B cell (primary cell): ENCODE results near the gene CCDC78. TPM values are rescaled to one million over a fixed set of nuclear protein-coding genes. Genes with fewer than 3 reads are reported as not detected.
"Not testable (repeated sequence)": the region's sequence is repeated elsewhere in the genome, so short reads cannot be mapped to it uniquely, and the experiment has no call there.

Experiments
- ATAC-seq: fragments of 200-7000 bp; cut with Tn5 transposase; one replicate; pipeline ENCODE4 v1.10.0; 2021; ENCODE audit warnings: low read depth, mild to moderate bottlenecking, moderate number of reproducible peaks, moderate library complexity
- CTCF ChIA-PET: fragments of 350-600 bp; sonication (Branson Sonifier 250); formaldehyde crosslinking; loops from one replicate; lab custom pipeline; 2021; ENCODE audit warnings: antibody characterized with exemption, inconsistent platforms; lab: Charles Lee
- POLR2A ChIA-PET: fragments of 350-600 bp; sonication (Branson Sonifier 250); formaldehyde crosslinking; loops from one replicate; lab custom pipeline; 2021; ENCODE audit warnings: antibody characterized with exemption; lab: Charles Lee
- DNase-seq: peaks from one replicate; pipeline ENCODE4 v3.0.0; 2013
- H2AFZ ChIP-seq: 2 replicates; pipeline ENCODE4 v1.6.1; 2012; ENCODE audit warnings: mild to moderate bottlenecking, low read depth, low read length; ENCODE audit not compliant: insufficient read depth, poor library complexity, severe bottlenecking
- H3K27ac ChIP-seq, 2 donors: 1 replicate in 1 of 2; 2 replicates in 1 of 2; pipeline ENCODE4 v1.5.1; 2012 to 2013; ENCODE audit warnings: low read length in 2 of 2, mild to moderate bottlenecking in 2 of 2, moderate library complexity in 1 of 2
- H3K27me3 ChIP-seq, 4 experiments: fragments of 200-600 bp in 1 of 4; sonication (generic) in 1 of 4; replicated peaks in 1 of 4; 1 replicate in 2 of 4; 2 replicates in 2 of 4; pipeline versions ENCODE4 v1.6.1 to v1.7.0; 2013 to 2016; ENCODE audit warnings: low read length in 3 of 4, mild to moderate bottlenecking in 2 of 4, mixed read lengths in 1 of 4, moderate library complexity in 1 of 4; ENCODE audit not compliant: insufficient read depth in 4 of 4, control insufficient read depth in 3 of 4; ENCODE audit errors: control extremely low read depth in 1 of 4
- H3K36me3 ChIP-seq, 2 experiments: replicated peaks in 1 of 2; 1 replicate in 1 of 2; 2 replicates in 1 of 2; pipeline versions ENCODE4 v1.6.1 to v1.7.1; 2013; ENCODE audit warnings: low read length in 1 of 2; ENCODE audit not compliant: insufficient read depth in 2 of 2, control insufficient read depth in 1 of 2; ENCODE audit errors: control extremely low read depth in 1 of 2, extremely low read depth in 1 of 2
- H3K4me1 ChIP-seq, 2 donors: fragments of 200-600 bp in 1 of 2; sonication (generic) in 1 of 2; 1 replicate in 1 of 2; 2 replicates in 1 of 2; pipeline versions ENCODE4 v1.5.1 to v1.6.1; 2013 to 2017; ENCODE audit warnings: low read length in 2 of 2; ENCODE audit not compliant: control insufficient read depth in 2 of 2, insufficient read depth in 2 of 2
- H3K4me2 ChIP-seq: replicated peaks from 2 replicates; pipeline ENCODE3; 2012; ENCODE audit warnings: mild to moderate bottlenecking, low read depth, low read length; ENCODE audit not compliant: poor library complexity, severe bottlenecking
- H3K4me3 ChIP-seq, 5 experiments: fragments of 200-600 bp in 1 of 5; sonication (generic) in 1 of 5; 1 replicate in 3 of 5; 2 replicates in 2 of 5; pipeline versions ENCODE4 v1.5.1 to v1.7.0; 2011 to 2016; ENCODE audit warnings: low read length in 4 of 5, mild to moderate bottlenecking in 4 of 5, low read depth in 2 of 5, control low read depth in 1 of 5, moderate library complexity in 1 of 5; ENCODE audit not compliant: insufficient read depth in 1 of 5; ENCODE audit errors: control extremely low read depth in 1 of 5, extremely low read depth in 1 of 5
- H3K79me2 ChIP-seq: fragments of 200-600 bp; sonication (generic); one replicate; pipeline ENCODE4 v1.6.0; 2016; ENCODE audit warnings: low read length; ENCODE audit not compliant: control insufficient read depth, insufficient read depth
- H3K9ac ChIP-seq: fragments of 200-600 bp; sonication (generic); 2 replicates; pipeline ENCODE4 v1.6.1; 2017; ENCODE audit warnings: mild to moderate bottlenecking, low read length, moderate library complexity
- H3K9me3 ChIP-seq, 3 donors: one replicate each; pipeline versions ENCODE4 v1.6.1 to v1.7.1; 2013; ENCODE audit warnings: low read length in 2 of 3; ENCODE audit not compliant: control insufficient read depth in 2 of 3, insufficient read depth in 1 of 3; ENCODE audit errors: control extremely low read depth in 1 of 3
- H4K20me1 ChIP-seq: 2 replicates; pipeline ENCODE4 v1.6.0; 2012; ENCODE audit warnings: mild to moderate bottlenecking, low read length; ENCODE audit not compliant: insufficient read depth, control insufficient read depth, poor library complexity, severe bottlenecking
- H3K27ac Mint-ChIP-seq: one replicate; pipeline ENCODE4 v1.8.0; 2021; ENCODE audit warnings: mixed read lengths
- H3K27me3 Mint-ChIP-seq: one replicate; pipeline ENCODE4 v1.8.0; 2021; ENCODE audit warnings: mixed read lengths
- H3K4me1 Mint-ChIP-seq: one replicate; pipeline ENCODE4 v1.8.0; 2021; ENCODE audit warnings: mixed read lengths
- H3K4me3 Mint-ChIP-seq: one replicate; pipeline ENCODE4 v1.8.0; 2021; ENCODE audit warnings: mixed read lengths
- H3K9me3 Mint-ChIP-seq: one replicate; pipeline ENCODE4 v1.8.0; 2022; ENCODE audit warnings: mixed read lengths; ENCODE audit not compliant: insufficient read depth
- CTCF ChIP-seq: fragments of 200-600 bp; IDR thresholded peaks from one replicate; pipeline ENCODE4 v1.8.0; 2022; ENCODE audit warnings: antibody characterized with exemption, mild to moderate bottlenecking
- EZH2 ChIP-seq: IDR thresholded peaks from 2 replicates; pipeline ENCODE4 v1.6.1; 2012; ENCODE audit warnings: borderline replicate concordance, low read depth, mild to moderate bottlenecking, moderate library complexity, low read length; ENCODE audit not compliant: insufficient read depth, poor library complexity, severe bottlenecking
- WGBS: methylation state at CpG from one replicate; pipeline ENCODE4 v1.1.5; 2013; ENCODE audit warnings: missing lambda C conversion rate; ENCODE audit not compliant: insufficient coverage; 5-methylcytosine and 5-hydroxymethylcytosine counted together
- intact Hi-C: fragments of 100-400 bp; cut with micrococcal nuclease; formaldehyde crosslinking; loops from one replicate; pipeline ENCODE4 v1.10.0; 2022
- polyA plus RNA-seq: library from polyadenylated mRNA; depleted of rRNA; stranded (reverse); fragments of >200 nt; gene quantifications from 2 replicates; pipeline ENCODE4 v1.2.3, GENCODE V29; 2012
- total RNA-seq, 2 donors: library from RNA; stranded (reverse); fragments of 120-200 nt in 1 of 2; gene quantifications; 1 replicate in 1 of 2; 2 replicates in 1 of 2; pipeline versions ENCODE4 v1.2.3 to v1.2.4, GENCODE V29; 2013 to 2022

CCDC78 gene
- total and polyA plus RNA-seq, 2 donors (not counting 1 experiment from before 2014, with no cell fraction given): 11.8 to 34.2 TPM

GRCh38 chr16:693364-693763 lies 32.9 kb downstream of the CCDC78 start:
- H3K36me3 ChIP-seq: no peaks in the 10 kb centered on the region
- no peak overlapping the region for H3K9ac ChIP-seq
- ATAC-seq (no peak), DNase-seq (no peak)
- TF ChIP-seq EZH2 (no peak), CTCF (no peak)
- no peak overlapping the region for H3K4me3 ChIP-seq
- CTCF ChIA-PET: no interaction called here
- H3K9me3 ChIP-seq: peaks cover 0 to 28% (median 0%) of the 10 kb centered on the region in 3 donors
- intact Hi-C loops: no loop called here
- peaks cover 29% of the 10 kb centered on the region for H3K4me1 Mint-ChIP-seq
- H3K79me2 ChIP-seq: peaks cover 14% of the 10 kb centered on the region
- no peaks in the 10 kb centered on the region for H3K9me3 Mint-ChIP-seq
- peaks cover 17% of the 10 kb centered on the region for H3K27me3 Mint-ChIP-seq
- peaks cover 0 to 42% (median 15%) of the 10 kb centered on the region in 4 experiments for H3K27me3 ChIP-seq
- peaks cover 4% of the 10 kb centered on the region for H4K20me1 ChIP-seq
- H3K27ac ChIP-seq: no peak overlapping the region
- peak overlapping the region; percentile 39 for H3K4me3 Mint-ChIP-seq
- peak overlapping the region; percentile 96 for H3K4me2 ChIP-seq
- peaks cover 37 to 42% of the 10 kb centered on the region in 2 donors for H3K4me1 ChIP-seq
- POLR2A ChIA-PET: no interaction called here
- 51% methylated on average over 20 of the region's 22 CpGs for WGBS
- H3K27ac Mint-ChIP-seq: no peak overlapping the region
- no peak overlapping the region for H2AFZ ChIP-seq

- no peak overlapping the region for H3K9ac ChIP-seq
- H3K27ac Mint-ChIP-seq: no peak overlapping the region
- ATAC-seq (no peak), DNase-seq (no peak)
- H3K4me2 ChIP-seq: no peak overlapping the region
- intact Hi-C loops: no loop called here
- H3K79me2 ChIP-seq: peaks cover 14% of the 10 kb centered on the region
- H3K27me3 ChIP-seq: peaks cover 0 to 42% (median 14%) of the 10 kb centered on the region in 4 experiments
- peaks cover 0 to 28% (median 0%) of the 10 kb centered on the region in 3 donors for H3K9me3 ChIP-seq
- H3K27ac ChIP-seq: no peak overlapping the region
- H4K20me1 ChIP-seq: peaks cover 4% of the 10 kb centered on the region
- no peak for TF ChIP-seq CTCF
- no peak for TF ChIP-seq EZH2
- H3K4me1 ChIP-seq: peaks cover 37 to 42% of the 10 kb centered on the region in 2 donors
- H2AFZ ChIP-seq: no peak overlapping the region
- H3K36me3 ChIP-seq: no peaks in the 10 kb centered on the region
- H3K4me3 ChIP-seq: no peak overlapping the region
- peak overlapping the region; percentile 55 for H3K4me3 Mint-ChIP-seq
- ChIA-PET CTCF (no interaction called here), POLR2A (no interaction called here)
- H3K4me1 Mint-ChIP-seq: peaks cover 29% of the 10 kb centered on the region
- WGBS: no CpG with 5 or more reads among the region's 10 CpGs
- no peaks in the 10 kb centered on the region for H3K9me3 Mint-ChIP-seq
- H3K27me3 Mint-ChIP-seq: peaks cover 17% of the 10 kb centered on the region
These were observed 33.7 kb downstream of the CCDC78 start for GRCh38 chr16:692356-693108.

- Histone ChIP-seq H3K9me3 (peaks cover 0 to 28% (median 0%) of the 10 kb centered on the region in 3 donors), H3K79me2 (peaks cover 18% of the 10 kb centered on the region), H3K27me3 (peaks cover 0 to 34% (median 12%) of the 10 kb centered on the region in 4 experiments), H3K4me1 (peaks cover 36 to 40% of the 10 kb centered on the region in 2 donors)
- 91% methylated on average over 14 of the region's 16 CpGs for WGBS
- Mint-ChIP-seq H3K27ac (peak overlapping the region; percentile 85), H3K4me3 (peak overlapping the region; percentile 76), H3K27me3 (peaks cover 12% of the 10 kb centered on the region), H3K4me1 (peaks cover 29% of the 10 kb centered on the region)
- H2AFZ ChIP-seq, H3K36me3 ChIP-seq, H4K20me1 ChIP-seq, POLR2A ChIA-PET, ATAC-seq, DNase-seq, H3K27ac ChIP-seq, H3K4me2 ChIP-seq, H3K4me3 ChIP-seq, intact Hi-C loops, H3K9ac ChIP-seq, CTCF ChIA-PET, H3K9me3 Mint-ChIP-seq: not testable (repeated sequence)
These were observed 35.0 kb downstream of the CCDC78 start for GRCh38 chr16:691242-691641.
